Measurements from ENCODE around the gene CHCHD1.
"Not testable (repeated sequence)": the region's sequence is repeated elsewhere in the genome, so short reads cannot be mapped to it uniquely, and the experiment has no call there.

CHCHD1 gene

DNA sequence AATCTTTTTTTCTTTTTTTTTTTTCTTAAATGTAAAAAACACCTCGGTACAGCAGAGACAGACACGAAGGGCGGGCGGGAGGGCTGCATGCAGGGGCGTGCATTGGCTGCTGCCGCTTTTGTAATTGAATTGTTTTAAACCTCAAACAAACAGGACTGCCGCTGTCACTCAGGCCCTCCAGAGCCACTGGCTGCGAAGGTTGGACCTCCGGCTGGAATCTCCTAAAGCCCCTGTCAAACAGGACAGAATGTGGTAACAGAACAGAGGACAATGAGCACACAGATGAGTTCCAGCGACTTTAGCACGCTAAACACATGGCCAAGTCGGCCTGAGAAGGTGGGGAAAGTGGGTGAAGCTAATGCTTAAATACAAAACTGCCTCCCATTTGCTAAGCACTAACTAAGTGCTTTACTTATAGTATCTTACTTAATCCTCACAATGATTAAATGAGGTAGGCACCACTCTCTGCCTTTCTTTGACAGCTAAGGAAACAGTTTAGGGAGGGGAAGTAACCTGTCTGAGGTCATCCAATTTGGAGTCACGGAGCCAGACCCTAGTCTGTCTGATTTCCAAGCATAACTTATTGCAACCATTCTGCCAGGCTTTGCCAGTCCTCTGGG lies 32.5 kb downstream of the CHCHD1 start:
- DNase-seq, result no peak

- DNase-seq, result no peak
Measured at GRCh38 chr10:73814896-73815718, 33.3 kb downstream of the CHCHD1 start.

- DNase-seq, result no peak
Measured at GRCh38 chr10:73815719-73816030, 33.8 kb downstream of the CHCHD1 start.

- DNase-seq, result no peak
Measured at GRCh38 chr10:73816917-73817729, 35.3 kb downstream of the CHCHD1 start.

DNA sequence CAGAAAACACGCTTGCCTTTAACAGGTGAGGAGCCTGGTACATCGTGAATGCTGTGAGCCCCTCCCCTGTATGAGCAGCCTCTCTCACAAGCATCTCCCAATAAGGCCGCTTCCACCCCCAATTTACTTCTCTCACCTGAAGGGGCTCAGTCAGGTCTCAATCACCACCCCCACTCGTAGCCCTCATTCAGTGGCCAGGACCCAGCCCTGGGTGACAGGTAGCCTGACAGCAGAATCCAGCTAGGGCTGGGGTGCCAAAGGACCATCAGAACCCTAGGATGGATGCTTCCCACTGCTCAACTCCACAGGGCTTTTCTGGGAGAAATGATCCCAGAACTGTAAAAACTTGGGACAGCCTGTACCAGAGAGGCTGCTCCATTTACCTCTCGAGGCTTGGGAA lies 36.0 kb downstream of the CHCHD1 start:
- no peak for DNase-seq

GRCh38 chr10:73818402-73818801 lies 36.6 kb downstream of the CHCHD1 start:
- no peak for DNase-seq

- no peak for DNase-seq
Measured at GRCh38 chr10:73819081-73819480, 37.2 kb downstream of the CHCHD1 start.

DNA sequence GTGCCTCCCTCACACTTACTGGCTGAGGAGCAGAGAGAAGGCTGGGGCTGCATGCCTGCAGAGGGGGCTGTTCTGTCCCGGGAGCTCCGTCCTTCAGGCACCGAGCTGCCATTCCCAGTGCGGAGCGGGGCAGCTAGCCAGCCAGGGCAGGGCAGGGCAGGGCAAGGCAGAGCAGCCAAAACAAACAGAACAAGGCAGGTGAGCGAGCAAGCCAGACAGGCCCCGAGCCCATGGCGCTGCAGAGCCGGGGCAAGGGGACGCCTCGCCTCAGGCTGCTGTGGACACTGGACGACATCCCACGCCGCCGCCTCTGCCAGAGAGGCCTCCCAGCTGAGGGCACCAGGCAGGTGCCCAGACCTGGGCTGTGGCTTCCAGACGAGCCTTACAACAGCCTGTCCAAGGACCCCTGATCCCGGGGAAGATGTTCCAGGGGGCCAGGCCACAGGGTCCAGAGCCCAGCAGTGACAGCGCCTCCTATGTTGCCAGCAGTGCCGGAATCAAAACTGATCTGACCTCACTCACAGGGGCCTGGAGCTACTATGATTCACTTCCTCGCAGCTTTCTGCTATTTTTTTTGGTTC lies 37.8 kb downstream of the CHCHD1 start:
- no peak for DNase-seq

- DNase-seq, result no peak
Measured at GRCh38 chr10:73823391-73823790, 41.5 kb downstream of the CHCHD1 start.

DNA sequence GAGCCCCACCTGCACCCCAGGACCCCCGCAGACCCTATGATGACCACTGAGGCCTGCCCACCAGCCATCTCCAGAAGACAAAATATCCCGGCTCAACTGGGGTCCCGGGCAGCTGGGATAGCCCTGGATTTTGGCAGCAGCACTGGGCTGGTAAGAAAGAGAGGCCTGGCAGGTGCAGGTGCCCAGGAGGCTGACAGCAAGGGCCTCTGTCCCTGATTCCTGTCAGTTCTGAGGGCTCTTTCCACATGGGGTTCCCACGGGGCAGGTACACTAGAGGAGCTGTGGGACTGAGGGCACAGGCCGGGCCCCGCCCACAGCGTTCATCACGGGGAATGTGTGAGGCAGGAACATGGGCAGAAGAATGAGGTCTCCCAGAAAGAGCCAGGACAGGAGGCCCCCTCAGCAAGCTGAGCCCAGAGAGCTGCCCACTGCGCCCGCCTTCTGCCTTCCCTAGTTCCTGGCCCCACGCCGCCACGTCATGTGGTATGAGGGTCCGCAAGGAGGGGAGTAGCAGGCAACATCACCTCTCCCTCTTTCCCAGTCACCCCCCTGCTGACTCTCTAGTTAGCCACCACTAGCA lies 42.4 kb downstream of the CHCHD1 start:
- DNase-seq, result no peak

DNA sequence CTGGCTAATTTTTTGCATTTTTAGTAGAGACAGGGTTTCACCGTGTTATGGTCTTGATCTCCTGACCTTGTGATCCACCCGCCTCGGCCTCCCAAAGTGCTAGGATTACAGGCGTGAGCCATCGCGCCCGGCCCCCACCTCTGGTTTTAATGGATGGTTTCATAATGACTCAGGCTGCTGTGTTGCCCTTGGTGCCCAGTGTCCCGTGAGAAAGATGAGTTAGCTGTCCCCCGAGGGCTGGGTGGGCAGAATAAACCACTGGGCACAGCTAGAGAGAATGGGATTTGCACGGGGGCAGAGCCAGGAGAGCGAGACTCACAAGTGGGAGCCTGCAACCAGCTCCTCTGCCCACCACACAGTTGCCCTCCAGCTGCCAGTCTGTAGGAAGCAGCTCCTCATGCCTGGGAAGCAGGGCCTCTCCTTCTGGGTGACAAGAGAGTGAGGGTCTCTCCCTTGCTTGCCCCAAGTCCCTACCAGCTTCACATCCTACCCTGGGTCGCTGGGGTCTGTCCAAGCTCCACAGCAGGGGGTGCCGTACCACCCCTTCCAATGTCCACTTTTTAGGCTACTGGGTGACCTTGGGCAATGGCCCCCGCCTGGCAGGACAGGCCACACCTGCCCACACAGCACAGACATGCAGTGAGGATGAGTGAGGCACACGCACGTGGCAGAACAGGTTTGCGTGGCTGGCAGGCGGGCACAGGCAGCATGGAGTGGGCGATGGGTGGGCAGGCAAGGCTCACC lies 45.7 kb downstream of the CHCHD1 start:
- DNase-seq, result no peak

- DNase-seq, result no peak
Measured at GRCh38 chr10:73828161-73828560, 46.3 kb downstream of the CHCHD1 start.

GRCh38 chr10:73829090-73829489 lies 47.2 kb downstream of the CHCHD1 start:
- DNase-seq, result not testable (repeated sequence)

All from bone marrow (tissue), 2 donors.